HG03095 (cell line): ENCODE data around the gene UQCRC1.

Experiments
- ATAC-seq: cut with Tn5 transposase; IDR thresholded peaks from one replicate; pipeline ENCODE4 v1.9.1; 2021; ENCODE audit warnings: moderate library complexity; ENCODE audit not compliant: unreplicated experiment

Gene UQCRC1

GRCh38 chr3:48573973-48574585 lies 35.4 kb downstream of the UQCRC1 start:
- no peak for ATAC-seq

DNA sequence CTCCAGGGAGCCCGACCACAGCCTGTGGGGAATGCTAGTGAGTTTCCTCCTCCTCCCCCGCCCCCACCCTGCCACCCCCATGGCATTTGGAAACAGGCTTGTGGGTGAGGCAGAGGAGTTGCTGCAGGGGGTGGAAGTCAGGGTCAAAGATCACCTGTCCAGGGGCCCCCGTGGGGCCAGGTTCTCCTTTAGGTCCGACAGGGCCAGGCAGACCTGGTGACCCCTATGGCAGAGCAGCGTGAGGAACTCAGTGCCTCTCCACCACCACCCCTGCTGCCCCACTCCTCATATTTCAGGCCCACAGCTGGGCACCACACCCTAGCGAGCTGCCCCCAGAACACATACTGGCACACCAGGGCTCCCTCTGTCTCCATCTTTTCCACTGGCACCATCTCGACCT lies 36.9 kb downstream of the UQCRC1 start:
- no peak for ATAC-seq

GRCh38 chr3:48571938-48572337 lies 37.5 kb downstream of the UQCRC1 start:
- no peak for ATAC-seq

- ATAC-seq, result no peak
Observed at GRCh38 chr3:48569808-48570450, 39.5 kb downstream of the UQCRC1 start.

- no peak for ATAC-seq
Observed at GRCh38 chr3:48569400-48569799, 40.0 kb downstream of the UQCRC1 start.

DNA sequence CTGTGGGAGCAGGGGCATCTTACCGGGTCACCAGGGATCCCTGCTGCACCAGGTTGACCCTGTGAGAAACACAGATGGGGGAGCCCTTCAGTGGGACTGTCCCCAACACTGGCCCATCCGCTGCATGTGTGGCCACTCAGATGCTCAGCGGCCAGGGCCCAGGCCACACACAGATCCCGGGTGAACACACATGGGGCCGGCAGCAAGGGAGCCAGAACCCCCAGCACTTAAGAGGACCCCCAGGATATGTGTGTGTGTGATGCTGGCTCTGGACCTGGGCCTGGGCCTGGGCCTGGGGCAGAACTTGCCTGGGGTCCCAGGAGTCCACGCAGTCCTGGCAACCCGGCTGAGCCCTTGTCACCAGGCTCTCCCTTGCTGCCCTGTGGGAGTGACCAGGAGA lies 41.0 kb downstream of the UQCRC1 start:
- no peak for ATAC-seq

DNA sequence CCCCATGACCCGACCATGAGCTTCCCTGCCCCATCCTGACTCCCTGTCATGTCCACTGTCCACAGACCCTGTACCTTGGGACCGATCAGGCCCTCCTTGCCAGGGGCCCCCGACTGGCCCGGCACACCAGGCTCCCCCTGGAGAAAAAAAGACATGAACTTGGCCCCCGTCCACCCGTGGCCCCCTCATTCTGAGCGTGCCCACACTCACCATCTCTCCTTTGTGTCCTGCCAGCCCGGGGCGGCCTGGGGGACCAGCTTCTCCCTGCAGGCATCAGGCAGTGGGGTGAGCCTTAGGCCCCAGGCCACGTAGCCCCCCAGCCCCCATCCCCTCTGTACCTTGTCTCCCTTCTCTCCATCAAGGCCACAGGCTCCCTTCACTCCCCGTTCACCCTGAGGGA lies 41.9 kb downstream of the UQCRC1 start:
- ATAC-seq, result no peak

DNA sequence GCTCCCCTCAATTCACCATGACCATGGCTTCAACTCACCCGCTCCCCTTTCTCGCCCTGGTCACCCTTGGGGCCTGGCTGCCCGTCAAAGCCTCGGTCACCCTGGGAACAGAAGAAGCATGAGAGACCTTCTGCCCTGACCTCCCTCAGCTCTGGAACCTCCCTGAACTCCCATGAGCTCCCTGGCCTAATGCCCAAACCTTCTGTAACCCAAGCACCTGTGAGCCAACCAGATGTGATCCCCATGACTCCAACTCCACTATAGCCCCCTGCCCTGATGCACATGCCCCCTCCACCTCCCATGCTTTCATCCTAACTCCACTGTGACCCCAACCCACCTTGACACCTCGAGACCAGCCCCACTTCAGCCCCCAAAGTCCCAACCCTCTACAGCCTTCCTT lies 42.4 kb downstream of the UQCRC1 start:
- ATAC-seq, result no peak

DNA sequence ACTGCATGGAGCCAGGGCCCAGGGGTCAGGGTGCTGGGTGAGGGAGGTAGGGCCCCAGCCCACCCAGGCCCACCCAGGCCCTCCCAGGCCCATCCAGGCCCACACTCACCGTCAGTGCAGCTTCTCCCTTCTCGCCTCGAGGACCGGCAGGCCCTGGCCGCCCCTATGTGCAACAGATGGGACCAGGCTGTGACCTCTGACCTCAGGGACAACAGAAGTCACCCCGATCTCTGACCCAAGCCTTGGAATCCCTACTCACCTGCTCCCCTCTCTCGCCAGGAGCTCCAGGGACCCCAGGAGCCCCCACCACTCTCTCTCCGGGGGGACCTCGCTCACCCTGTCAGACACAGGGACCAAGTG lies 43.1 kb downstream of the UQCRC1 start:
- ATAC-seq, result no peak

GRCh38 chr3:48565591-48566400 lies 43.6 kb downstream of the UQCRC1 start:
- ATAC-seq, result no peak

DNA sequence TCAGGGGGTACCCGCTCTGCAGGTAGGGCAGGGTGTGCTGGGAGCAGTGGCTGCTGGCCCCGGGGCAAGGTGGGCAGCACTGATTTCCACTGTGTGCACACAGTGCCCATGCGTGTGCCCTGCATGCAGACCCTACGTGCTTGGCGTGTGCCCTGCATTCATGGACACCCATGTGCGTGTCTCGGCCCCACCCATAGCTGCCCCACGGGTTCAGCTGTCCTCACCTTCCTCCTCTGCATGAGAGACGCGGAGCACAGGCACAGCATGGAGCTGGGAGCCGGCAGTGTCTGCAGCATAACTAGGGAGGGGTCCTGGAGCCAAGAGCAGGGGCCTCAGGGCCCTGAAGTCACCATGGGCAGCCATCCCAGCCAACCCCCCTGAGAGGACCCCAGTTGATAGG lies 44.3 kb downstream of the UQCRC1 start:
- no peak for ATAC-seq

DNA sequence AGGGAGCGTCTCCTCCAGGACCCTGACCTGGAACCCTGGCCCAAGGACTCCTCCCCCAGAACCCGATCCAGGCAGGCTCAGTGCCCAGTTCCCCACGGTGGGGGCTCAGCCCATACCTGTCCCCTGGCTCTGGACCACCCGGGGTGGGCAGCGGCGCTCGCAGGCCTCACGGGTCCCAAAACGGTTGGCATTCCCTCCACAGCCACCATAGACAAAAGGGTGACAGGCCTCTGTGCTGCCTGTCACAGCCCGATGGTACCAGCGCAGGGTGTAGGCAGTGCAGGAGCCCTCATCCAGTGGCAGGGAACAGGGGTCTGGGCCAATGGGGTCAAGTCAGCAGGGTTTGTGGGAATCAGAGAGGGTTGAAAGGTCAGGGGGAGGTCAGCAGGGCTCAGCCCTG lies 44.8 kb downstream of the UQCRC1 start:
- no peak for ATAC-seq

GRCh38 chr3:48564022-48564421 lies 45.4 kb downstream of the UQCRC1 start:
- no peak for ATAC-seq

DNA sequence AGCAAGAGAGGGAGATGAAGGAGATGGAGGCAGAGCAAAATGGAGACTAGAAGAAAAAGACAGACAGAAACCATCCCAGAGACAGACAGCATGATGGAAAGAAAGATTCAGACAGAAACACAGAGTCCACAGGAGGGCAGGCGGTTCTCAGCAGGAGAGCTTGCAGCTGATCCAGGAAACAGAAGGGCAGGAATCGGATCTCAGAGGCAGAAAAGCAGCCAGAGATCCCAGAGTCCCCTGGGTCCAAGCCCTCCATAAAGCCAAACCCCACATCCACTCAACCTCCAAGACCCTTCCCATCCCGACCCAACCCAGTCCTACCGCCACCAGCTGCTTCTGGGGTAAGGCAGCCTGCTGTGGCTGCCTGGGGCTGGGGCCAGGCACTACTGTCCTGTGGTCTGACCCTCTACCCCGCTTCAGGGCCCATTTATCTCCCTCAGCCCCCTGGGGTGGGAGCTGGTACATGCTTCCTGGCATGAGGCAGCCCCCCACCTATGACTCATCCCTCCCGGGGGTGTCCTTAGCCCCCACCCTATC lies 46.0 kb downstream of the UQCRC1 start, which contains the start of gene UCN2:
Gene UCN2, minus strand, starts transcription at position 400 of the 537 bp plus-strand sequence. CDS start 657 bp downstream, outside the sequence.
- ATAC-seq, result no peak

GRCh38 chr3:48562367-48563095 lies 46.9 kb downstream of the UQCRC1 start:
- no peak for ATAC-seq

DNA sequence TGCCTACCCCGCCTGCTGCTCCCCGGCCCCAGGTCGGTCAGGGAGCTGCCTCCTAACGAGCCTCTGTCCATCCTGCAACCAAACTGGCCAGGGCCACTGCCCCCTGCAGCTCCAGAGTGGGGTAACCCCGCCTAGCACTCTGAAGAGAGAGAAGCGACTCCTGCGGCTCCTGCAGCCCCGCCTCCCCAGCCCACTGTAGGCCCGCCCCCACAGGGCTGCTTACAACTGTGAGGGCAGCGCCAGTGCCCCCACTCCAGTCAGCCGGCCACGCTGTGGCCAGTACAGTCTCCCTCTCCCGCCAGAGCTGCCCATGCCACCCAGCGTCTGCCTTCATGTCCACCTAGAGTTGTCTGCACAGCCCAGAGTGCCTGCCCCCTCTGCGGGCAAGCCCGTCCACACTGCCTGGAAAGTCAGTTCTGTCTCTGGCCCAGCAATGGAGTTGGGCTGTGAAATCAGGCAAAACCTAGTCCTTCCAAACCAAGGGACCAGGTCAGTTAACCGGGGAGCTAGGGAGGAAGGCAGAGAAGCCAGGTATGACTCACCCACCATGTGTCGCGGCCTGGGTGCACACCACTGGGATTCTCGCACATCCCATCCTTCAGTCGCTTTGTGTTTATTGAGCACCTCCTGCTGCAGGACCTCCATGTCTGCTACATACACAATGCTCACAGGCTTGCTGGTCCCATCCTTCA lies 48.3 kb downstream of the UQCRC1 start:
- ATAC-seq, result no peak

GRCh38 chr3:48560648-48561018 lies 48.8 kb downstream of the UQCRC1 start:
- ATAC-seq, result no peak

DNA sequence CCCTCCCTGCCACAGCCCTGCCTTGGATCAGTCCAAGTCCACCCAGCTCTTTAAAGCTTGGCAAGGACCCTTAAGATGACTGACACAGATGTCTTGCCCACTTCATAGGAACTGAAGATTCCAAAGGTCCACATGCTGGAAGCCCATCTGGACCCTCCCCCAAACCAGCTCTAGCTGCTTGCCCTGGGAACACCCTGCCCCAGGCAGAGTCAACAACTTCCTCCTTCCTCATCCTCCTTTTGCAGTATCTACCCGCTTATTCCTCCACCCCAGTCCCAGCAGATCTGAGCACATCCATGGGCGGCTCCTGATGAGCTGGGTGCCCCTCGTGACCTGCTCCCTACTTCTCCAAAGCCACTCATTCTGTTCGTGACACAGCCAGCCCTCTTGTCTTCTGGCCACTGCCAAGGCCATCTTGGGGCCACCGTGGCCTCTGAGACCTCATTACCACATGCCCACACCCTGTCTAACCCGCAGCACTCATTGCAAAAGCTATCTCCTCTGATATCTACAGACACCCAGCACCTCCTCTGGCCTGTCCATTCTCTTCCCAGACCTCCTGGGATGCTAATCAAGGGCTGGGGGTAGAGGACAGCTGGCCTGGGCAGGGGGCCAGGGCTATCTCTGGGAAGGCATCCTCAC lies 50.8 kb downstream of the UQCRC1 start:
- ATAC-seq, result no peak

GRCh38 chr3:48556796-48557626 lies 52.4 kb downstream of the UQCRC1 start, which contains the start of gene PFKFB4:
TSS of gene PFKFB4 (minus strand) at chr3:48556803. CDS start at chr3:48556777, 26 bp downstream.
- peak; percentile 78 for ATAC-seq
